B cell (primary cell): ENCODE data around the gene DPH1.
A peak's percentile ranks its signal among the peaks of the same experiment; 100 is the strongest.

Source experiments
- EZH2 ChIP-seq: IDR thresholded peaks from 2 replicates; pipeline ENCODE4 v1.6.1; 2012; ENCODE audit warnings: borderline replicate concordance, low read depth, mild to moderate bottlenecking, moderate library complexity, low read length; ENCODE audit not compliant: insufficient read depth, poor library complexity, severe bottlenecking
- TF ChIP-seq, protein P1 (sequence below): fragments of 200-600 bp; IDR thresholded peaks from one replicate; pipeline ENCODE4 v1.8.0; 2022; ENCODE audit warnings: antibody characterized with exemption, mild to moderate bottlenecking

DNA sequence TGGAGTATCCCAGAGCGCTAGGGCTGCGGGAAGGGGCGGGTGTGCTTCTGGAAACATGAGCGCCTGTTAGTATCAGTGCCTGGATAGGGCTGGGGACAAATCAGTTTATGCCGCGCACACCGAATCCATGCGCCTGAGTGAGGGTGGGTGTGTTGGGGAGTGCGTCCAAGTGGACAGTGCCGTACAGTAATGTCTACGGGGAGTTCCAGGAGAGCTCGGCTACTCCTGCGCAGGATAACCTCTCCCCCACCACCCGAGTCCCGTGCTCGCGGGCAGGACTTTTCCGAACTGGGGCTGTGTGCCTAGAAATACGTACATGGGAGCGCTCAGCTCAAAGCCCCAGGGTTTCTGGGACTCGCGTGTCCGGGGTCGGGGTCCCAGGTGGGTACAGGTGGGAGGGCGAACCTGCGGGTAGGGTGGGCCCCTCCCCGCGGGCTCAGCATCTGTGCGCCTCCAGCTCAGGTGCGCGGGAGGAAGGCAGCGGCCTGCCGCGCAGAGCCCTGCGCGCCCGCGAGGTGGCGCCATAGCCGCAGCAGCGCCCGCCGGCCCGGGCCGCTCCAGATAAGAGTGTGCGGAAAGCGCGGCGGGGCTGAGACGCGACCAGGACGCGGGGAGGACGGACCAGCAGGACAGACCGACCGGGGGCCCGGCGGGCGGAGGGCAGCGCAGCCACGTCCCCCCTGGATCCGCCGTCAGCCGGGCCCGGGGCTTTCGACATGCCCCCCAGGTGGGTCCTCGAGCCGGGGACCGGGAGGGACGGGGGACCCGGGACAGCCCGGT lies 24.7 kb downstream of the DPH1 start, which contains the start of gene HIC1:
- TF ChIP-seq, protein P1, sequence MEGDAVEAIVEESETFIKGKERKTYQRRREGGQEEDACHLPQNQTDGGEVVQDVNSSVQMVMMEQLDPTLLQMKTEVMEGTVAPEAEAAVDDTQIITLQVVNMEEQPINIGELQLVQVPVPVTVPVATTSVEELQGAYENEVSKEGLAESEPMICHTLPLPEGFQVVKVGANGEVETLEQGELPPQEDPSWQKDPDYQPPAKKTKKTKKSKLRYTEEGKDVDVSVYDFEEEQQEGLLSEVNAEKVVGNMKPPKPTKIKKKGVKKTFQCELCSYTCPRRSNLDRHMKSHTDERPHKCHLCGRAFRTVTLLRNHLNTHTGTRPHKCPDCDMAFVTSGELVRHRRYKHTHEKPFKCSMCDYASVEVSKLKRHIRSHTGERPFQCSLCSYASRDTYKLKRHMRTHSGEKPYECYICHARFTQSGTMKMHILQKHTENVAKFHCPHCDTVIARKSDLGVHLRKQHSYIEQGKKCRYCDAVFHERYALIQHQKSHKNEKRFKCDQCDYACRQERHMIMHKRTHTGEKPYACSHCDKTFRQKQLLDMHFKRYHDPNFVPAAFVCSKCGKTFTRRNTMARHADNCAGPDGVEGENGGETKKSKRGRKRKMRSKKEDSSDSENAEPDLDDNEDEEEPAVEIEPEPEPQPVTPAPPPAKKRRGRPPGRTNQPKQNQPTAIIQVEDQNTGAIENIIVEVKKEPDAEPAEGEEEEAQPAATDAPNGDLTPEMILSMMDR: peak; percentile 95
- no peak for TF ChIP-seq EZH2
